Thyroid gland (tissue), 4 donors: ENCODE results near the gene CYB5R4.

Source experiments
- CTCF ChIP-seq, 6 experiments: fragments of 200-600 bp in 3 of 6; fragments of 450-650 bp in 3 of 6; sonication (generic) in 3 of 6; IDR thresholded peaks; one replicate each; pipeline ENCODE4 v1.5.1; 2016 to 2019; ENCODE audit warnings: antibody characterized with exemption in 6 of 6, mild to moderate bottlenecking in 2 of 6, inconsistent platforms in 1 of 6, moderate library complexity in 1 of 6
- POLR2A ChIP-seq, 2 donors: fragments of 450-650 bp; IDR thresholded peaks; one replicate each; pipeline ENCODE4 v1.6.1; 2017; ENCODE audit warnings: antibody characterized with exemption in 2 of 2, mild to moderate bottlenecking in 2 of 2, moderate library complexity in 1 of 2

GRCh38 chr6:83908813-83909212, 49.3 kb downstream of the CYB5R4 start:
- no peak for TF ChIP-seq CTCF (IDR thresholded peaks at IDR 0.05)
- no peak for TF ChIP-seq POLR2A (IDR thresholded peaks at IDR 0.05)
